HepG2 (cell line): ENCODE data around the gene C5orf15. TPM values are rescaled to one million over a fixed set of nuclear protein-coding genes. Genes with fewer than 3 reads are reported as not detected.

ENCODE experiments used
- ATAC-seq: fragments of 200-7000 bp; cut with Tn5 transposase; 3 replicates; pipeline ENCODE4 v1.9.1; 2020; ENCODE audit warnings: mild to moderate bottlenecking, moderate library complexity
- BruUV-seq: library from RNA; stranded (reverse); fragments of 400-500 nt; replicated peaks from 2 replicates; lab custom pipeline; 2021; lab: Mats Ljungman, UMichigan
- CTCF ChIA-PET: fragments of 300-600 bp; formaldehyde crosslinking; extraction: SDS; loops from one replicate; lab custom pipeline; 2021; ENCODE audit warnings: low total read pairs, inconsistent platforms, low intra/inter-chr PET ratio; lab: Yijun Ruan, JAX
- POLR2A ChIA-PET: fragments of 350-600 bp; sonication (Branson Sonifier 250); formaldehyde crosslinking; loops from one replicate; lab custom pipeline; 2020; ENCODE audit warnings: antibody characterized with exemption, inconsistent platforms; lab: Yijun Ruan, JAX
- DNase-seq: peaks from one replicate; pipeline ENCODE4 v3.0.0-alpha.2; 2015; ENCODE audit warnings: low spot score
- FAIRE-seq: peaks from 3 replicates; lab custom pipeline; 2011; peaks lifted over from hg19 to GRCh38; lab: Jason Lieb, UNC
- H2AFZ ChIP-seq: one replicate; pipeline ENCODE4 v1.6.1; 2011; ENCODE audit warnings: low read length, inconsistent platforms
- H3K27ac ChIP-seq: fragments of 300-600 bp; 3 replicates; pipeline ENCODE4 v1.8.0; 2011; ENCODE audit warnings: mixed run types, mild to moderate bottlenecking, mixed read lengths, low read length, inconsistent platforms; ENCODE audit not compliant: insufficient read depth; ENCODE audit errors: extremely low read length
- H3K27me3 ChIP-seq, 2 experiments: fragments of 200-600 bp in 1 of 2; 2 replicates in 1 of 2; 3 replicates in 1 of 2; pipeline versions ENCODE4 v1.6.0 to v1.8.0; 2011; ENCODE audit warnings: low read length in 2 of 2, mild to moderate bottlenecking in 2 of 2, moderate library complexity in 2 of 2, inconsistent platforms in 1 of 2; ENCODE audit not compliant: insufficient read depth in 2 of 2, control insufficient read depth in 1 of 2
- H3K36me3 ChIP-seq, 2 experiments: fragments of 200-600 bp in 1 of 2; replicated peaks in 1 of 2; 2 replicates in 1 of 2; 3 replicates in 1 of 2; pipeline versions ENCODE4 v1.5.1 to v1.8.0; 2011; ENCODE audit warnings: low read length in 2 of 2, inconsistent platforms in 1 of 2; ENCODE audit not compliant: insufficient read depth in 2 of 2, control insufficient read depth in 1 of 2
- H3K4me1 ChIP-seq: 2 replicates; pipeline ENCODE4 v1.5.1; 2012; ENCODE audit warnings: low read length, inconsistent platforms; ENCODE audit not compliant: insufficient read depth
- H3K4me2 ChIP-seq: 2 replicates; pipeline ENCODE4 v1.6.0; 2011; ENCODE audit warnings: low read depth, low read length, inconsistent platforms
- H3K4me3 ChIP-seq, 3 experiments: fragments of 200-600 bp in 1 of 3; sonication (generic), shearing (Covaris generic) in 1 of 3; replicated peaks in 1 of 3; 2 replicates each; pipeline ENCODE4 v1.5.1; 2011 to 2016; ENCODE audit warnings: low read length in 3 of 3, inconsistent platforms in 2 of 3, low read depth in 2 of 3, mild to moderate bottlenecking in 2 of 3, control low read depth in 1 of 3, mixed read lengths in 1 of 3; ENCODE audit not compliant: insufficient read depth in 1 of 3
- H3K79me2 ChIP-seq: one replicate; pipeline ENCODE4 v1.6.1; 2011; ENCODE audit warnings: low read length, inconsistent platforms; ENCODE audit not compliant: insufficient read depth
- H3K9ac ChIP-seq: 2 replicates; pipeline ENCODE4 v1.6.0; 2011; ENCODE audit warnings: mild to moderate bottlenecking, low read depth, low read length, inconsistent platforms; ENCODE audit not compliant: insufficient read depth
- H3K9me3 ChIP-seq: 2 replicates; pipeline ENCODE4 v1.5.1; 2012; ENCODE audit warnings: mild to moderate bottlenecking, low read length
- H4K20me1 ChIP-seq: 2 replicates; pipeline ENCODE4 v1.6.0; 2011; ENCODE audit warnings: inconsistent platforms, mild to moderate bottlenecking, low read length, moderate library complexity; ENCODE audit not compliant: insufficient read depth
- GPN1 ChIP-seq: sonication (generic); formaldehyde crosslinking; IDR thresholded peaks from 2 replicates; pipeline ENCODE4 v1.5.1; 2020; ENCODE audit warnings: missing genetic modification reagents, borderline replicate concordance
- HNRNPK ChIP-seq: fragments of 200-400 bp; formaldehyde crosslinking; IDR thresholded peaks from 2 replicates; pipeline ENCODE4 v1.6.1; 2018; ENCODE audit warnings: low read length, low read depth, moderate library complexity, mild to moderate bottlenecking; ENCODE audit not compliant: poor library complexity, severe bottlenecking
- MTA3 ChIP-seq: sonication (generic); formaldehyde crosslinking; IDR thresholded peaks from 2 replicates; pipeline ENCODE4 v1.4.0; 2020; ENCODE audit warnings: missing genetic modification reagents
- PCBP2 ChIP-seq: fragments of 200-400 bp; formaldehyde crosslinking; optimal IDR thresholded peaks from 2 replicates; pipeline ENCODE3; 2018; ENCODE audit warnings: low read length, low read depth; ENCODE audit not compliant: poor library complexity, severe bottlenecking
- RORA ChIP-seq: sonication (generic); formaldehyde crosslinking; IDR thresholded peaks from 2 replicates; pipeline ENCODE4 v1.5.0; 2020; ENCODE audit warnings: mild to moderate bottlenecking, missing genetic modification reagents, moderate library complexity
- SP4 ChIP-seq: sonication (generic); formaldehyde crosslinking; IDR thresholded peaks from 2 replicates; pipeline ENCODE4 v1.8.1; 2023; ENCODE audit warnings: mild to moderate bottlenecking, missing genetic modification reagents
- ZFP1 ChIP-seq: IDR thresholded peaks from 2 replicates; pipeline ENCODE4 v1.6.1; 2016
- ZNF10 ChIP-seq: sonication (generic); formaldehyde crosslinking; IDR thresholded peaks from 2 replicates; pipeline ENCODE4 v1.4.0; 2020; ENCODE audit warnings: mild to moderate bottlenecking, low read depth, missing genetic modification reagents, borderline replicate concordance
- ZNF430 ChIP-seq: sonication (generic); formaldehyde crosslinking; IDR thresholded peaks from 2 replicates; pipeline ENCODE4 v1.9.0; 2021; ENCODE audit warnings: mild to moderate bottlenecking, missing genetic modification reagents
- ZNF501 ChIP-seq: sonication (generic); formaldehyde crosslinking; IDR thresholded peaks from 2 replicates; pipeline ENCODE4 v1.5.1; 2020; ENCODE audit warnings: mild to moderate bottlenecking, moderate library complexity, missing genetic modification reagents
- ZNF556 ChIP-seq: sonication (generic); formaldehyde crosslinking; IDR thresholded peaks from 2 replicates; pipeline ENCODE4 v1.4.0; 2020; ENCODE audit warnings: mild to moderate bottlenecking, missing genetic modification reagents, borderline replicate concordance
- ZNF775 ChIP-seq: sonication (generic); formaldehyde crosslinking; IDR thresholded peaks from 2 replicates; pipeline ENCODE4 v1.4.0; 2020; ENCODE audit warnings: missing genetic modification reagents, mild to moderate bottlenecking, moderate library complexity, borderline replicate concordance
- WGBS: methylation state at CpG from one replicate; pipeline ENCODE4 v1.1.6; 2017; ENCODE audit warnings: low lambda C conversion rate; 5-methylcytosine and 5-hydroxymethylcytosine counted together
- in situ Hi-C: cut with HindIII; loops from 2 replicates; pipeline ENCODE4 v1.10.0; 2017; ENCODE audit warnings: low pct_unique_long_range_greater_than_20kb; ENCODE audit not compliant: extremely low pct_ligation_motif_present
- intact Hi-C: fragments of 100-400 bp; cut with micrococcal nuclease; formaldehyde crosslinking; loops from one replicate; pipeline ENCODE4 v1.10.0; 2022; ENCODE audit not compliant: unreplicated experiment
- polyA plus RNA-seq, 8 experiments: library from polyadenylated mRNA; depleted of rRNA in 3 of 8; stranded (reverse) in 7 of 8; unstranded in 1 of 8; fragments of >200 nt; fragmentation: Illumina TruSeq in 4 of 8; extraction: Trizol in 4 of 8; gene quantifications; 2 replicates each; pipeline versions ENCODE4 v1.2.1 to v1.2.3, GENCODE V29; 2011 to 2016; ENCODE audit warnings: low read depth in 4 of 8, missing spikeins in 1 of 8, mixed read lengths in 1 of 8; ENCODE audit not compliant: insufficient read depth in 1 of 8
- total RNA-seq, 5 experiments: library from RNA; depleted of rRNA; stranded (reverse); fragments of >200 nt; fragmentation: Illumina TruSeq; extraction: Trizol; gene quantifications; 2 replicates each; pipeline ENCODE4 v1.2.3, GENCODE V29; 2016; ENCODE audit warnings: low read depth in 1 of 5
- TF ChIP-seq, protein P1 (sequence below): sonication (generic); formaldehyde crosslinking; IDR thresholded peaks from 2 replicates; pipeline ENCODE4 v1.5.0; 2020; ENCODE audit warnings: missing genetic modification reagents
- TF ChIP-seq, protein P2 (sequence below): sonication (generic); formaldehyde crosslinking; IDR thresholded peaks from 2 replicates; pipeline ENCODE4 v1.5.1; 2020; ENCODE audit warnings: mild to moderate bottlenecking, missing genetic modification reagents, moderate library complexity
- TF ChIP-seq, protein P3 (sequence below): sonication (generic); formaldehyde crosslinking; IDR thresholded peaks from 2 replicates; pipeline ENCODE4 v1.9.0; 2022; ENCODE audit warnings: low read depth, missing genetic modification reagents
- TF ChIP-seq, protein P4 (sequence below): IDR thresholded peaks from 2 replicates; pipeline ENCODE4 v1.6.1; 2012; ENCODE audit warnings: inconsistent platforms

Gene C5orf15
- total and polyA plus RNA-seq, 2 of the 13 experiments (the other 11 are each of a cell fraction or from before 2014, with no cell fraction given) = 58.5 to 82.7 TPM

DNA sequence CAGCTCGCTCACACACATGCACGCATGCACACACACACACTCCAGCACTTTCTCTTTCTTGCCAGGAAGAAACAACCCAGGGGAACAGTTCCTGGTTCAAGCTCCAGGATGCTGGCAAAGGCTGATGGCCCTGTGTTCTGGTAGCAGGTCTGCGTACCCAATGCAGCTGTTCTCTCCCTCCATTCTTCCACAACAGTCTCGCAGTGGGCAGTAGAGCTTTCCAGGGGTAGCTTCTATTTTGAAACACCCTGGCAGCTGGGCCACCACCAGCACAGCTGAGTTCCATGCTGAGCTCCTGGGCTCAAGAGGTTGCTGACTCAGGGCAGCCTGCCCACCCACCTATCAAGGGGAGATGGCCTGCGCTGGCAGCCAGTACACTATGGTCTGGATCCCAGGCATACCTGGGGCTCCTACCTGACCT, 31.7 kb upstream of the C5orf15 start:
- no TSS peak for BruUV-seq
- WGBS = 93% methylated on average over 4 of the region's 5 CpGs
- H3K36me3 ChIP-seq = peaks cover 3 to 6% of the 10 kb centered on the region in 2 experiments; a peak in 2 of 5 replicates
- H4K20me1 ChIP-seq = peaks cover 66% of the 10 kb centered on the region
- no peak for ATAC-seq
- no peak for DNase-seq
- ChIA-PET CTCF (no interaction called here), POLR2A (interaction anchor here (0.8 to 7.4 kb wide), 5 partner anchors 19 to 39 kb away, joined by 3 to 94 read pairs (median 4); partner anchors contain the start of gene C5orf15)
- H3K9me3 ChIP-seq = no peaks in the 10 kb centered on the region
- peak overlapping the region; percentile 97 for H3K9ac ChIP-seq
- H3K27me3 ChIP-seq = no peaks in the 10 kb centered on the region; a peak in 1 of 5 replicates
- H3K4me1 ChIP-seq = peaks cover 81% of the 10 kb centered on the region
- no peak overlapping the region for H2AFZ ChIP-seq
- in situ Hi-C loops = no loop called here
- FAIRE-seq = no peak
- H3K79me2 ChIP-seq = peaks cover 96% of the 10 kb centered on the region
- peak overlapping the region; percentile 99 for H3K4me2 ChIP-seq
- intact Hi-C loops = no loop called here
- peak overlapping the region; percentile 78 for H3K27ac ChIP-seq
- H3K4me3 ChIP-seq = peak overlapping the region in 1 of 3 experiments; percentile 59; a peak in 3 of 6 replicates
- TF ChIP-seq, protein P1, sequence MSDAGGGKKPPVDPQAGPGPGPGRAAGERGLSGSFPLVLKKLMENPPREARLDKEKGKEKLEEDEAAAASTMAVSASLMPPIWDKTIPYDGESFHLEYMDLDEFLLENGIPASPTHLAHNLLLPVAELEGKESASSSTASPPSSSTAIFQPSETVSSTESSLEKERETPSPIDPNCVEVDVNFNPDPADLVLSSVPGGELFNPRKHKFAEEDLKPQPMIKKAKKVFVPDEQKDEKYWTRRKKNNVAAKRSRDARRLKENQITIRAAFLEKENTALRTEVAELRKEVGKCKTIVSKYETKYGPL = no peak
- TF ChIP-seq ZFP1 (CRISPR knock-in tag) = no peak
- no peak for TF ChIP-seq RORA (CRISPR knock-in tag)
- TF ChIP-seq, protein P2, sequence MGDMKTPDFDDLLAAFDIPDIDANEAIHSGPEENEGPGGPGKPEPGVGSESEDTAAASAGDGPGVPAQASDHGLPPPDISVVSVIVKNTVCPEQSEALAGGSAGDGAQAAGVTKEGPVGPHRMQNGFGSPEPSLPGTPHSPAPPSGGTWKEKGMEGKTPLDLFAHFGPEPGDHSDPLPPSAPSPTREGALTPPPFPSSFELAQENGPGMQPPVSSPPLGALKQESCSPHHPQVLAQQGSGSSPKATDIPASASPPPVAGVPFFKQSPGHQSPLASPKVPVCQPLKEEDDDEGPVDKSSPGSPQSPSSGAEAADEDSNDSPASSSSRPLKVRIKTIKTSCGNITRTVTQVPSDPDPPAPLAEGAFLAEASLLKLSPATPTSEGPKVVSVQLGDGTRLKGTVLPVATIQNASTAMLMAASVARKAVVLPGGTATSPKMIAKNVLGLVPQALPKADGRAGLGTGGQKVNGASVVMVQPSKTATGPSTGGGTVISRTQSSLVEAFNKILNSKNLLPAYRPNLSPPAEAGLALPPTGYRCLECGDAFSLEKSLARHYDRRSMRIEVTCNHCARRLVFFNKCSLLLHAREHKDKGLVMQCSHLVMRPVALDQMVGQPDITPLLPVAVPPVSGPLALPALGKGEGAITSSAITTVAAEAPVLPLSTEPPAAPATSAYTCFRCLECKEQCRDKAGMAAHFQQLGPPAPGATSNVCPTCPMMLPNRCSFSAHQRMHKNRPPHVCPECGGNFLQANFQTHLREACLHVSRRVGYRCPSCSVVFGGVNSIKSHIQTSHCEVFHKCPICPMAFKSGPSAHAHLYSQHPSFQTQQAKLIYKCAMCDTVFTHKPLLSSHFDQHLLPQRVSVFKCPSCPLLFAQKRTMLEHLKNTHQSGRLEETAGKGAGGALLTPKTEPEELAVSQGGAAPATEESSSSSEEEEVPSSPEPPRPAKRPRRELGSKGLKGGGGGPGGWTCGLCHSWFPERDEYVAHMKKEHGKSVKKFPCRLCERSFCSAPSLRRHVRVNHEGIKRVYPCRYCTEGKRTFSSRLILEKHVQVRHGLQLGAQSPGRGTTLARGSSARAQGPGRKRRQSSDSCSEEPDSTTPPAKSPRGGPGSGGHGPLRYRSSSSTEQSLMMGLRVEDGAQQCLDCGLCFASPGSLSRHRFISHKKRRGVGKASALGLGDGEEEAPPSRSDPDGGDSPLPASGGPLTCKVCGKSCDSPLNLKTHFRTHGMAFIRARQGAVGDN (CRISPR knock-in tag) = peak; percentile 48; the same call in 1 of the 2 replicates
- TF ChIP-seq MTA3 (CRISPR knock-in tag) = no peak
- no peak for TF ChIP-seq PCBP2
- no peak for TF ChIP-seq ZNF556 (CRISPR knock-in tag)
- 0 out of 2 replicates have a peak, but pooled peaks have one; percentile 32 for TF ChIP-seq ZNF430 (CRISPR knock-in tag)
- TF ChIP-seq, protein P3, sequence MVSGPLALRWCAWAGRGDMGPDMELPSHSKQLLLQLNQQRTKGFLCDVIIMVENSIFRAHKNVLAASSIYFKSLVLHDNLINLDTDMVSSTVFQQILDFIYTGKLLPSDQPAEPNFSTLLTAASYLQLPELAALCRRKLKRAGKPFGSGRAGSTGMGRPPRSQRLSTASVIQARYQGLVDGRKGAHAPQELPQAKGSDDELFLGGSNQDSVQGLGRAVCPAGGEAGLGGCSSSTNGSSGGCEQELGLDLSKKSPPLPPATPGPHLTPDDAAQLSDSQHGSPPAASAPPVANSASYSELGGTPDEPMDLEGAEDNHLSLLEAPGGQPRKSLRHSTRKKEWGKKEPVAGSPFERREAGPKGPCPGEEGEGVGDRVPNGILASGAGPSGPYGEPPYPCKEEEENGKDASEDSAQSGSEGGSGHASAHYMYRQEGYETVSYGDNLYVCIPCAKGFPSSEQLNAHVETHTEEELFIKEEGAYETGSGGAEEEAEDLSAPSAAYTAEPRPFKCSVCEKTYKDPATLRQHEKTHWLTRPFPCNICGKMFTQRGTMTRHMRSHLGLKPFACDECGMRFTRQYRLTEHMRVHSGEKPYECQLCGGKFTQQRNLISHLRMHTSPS (CRISPR knock-in tag) = no peak
- no peak for TF ChIP-seq ZNF775
- no peak for TF ChIP-seq ZNF10 (CRISPR knock-in tag)
- TF ChIP-seq GPN1 (CRISPR knock-in tag) = no peak
- TF ChIP-seq, protein P4, sequence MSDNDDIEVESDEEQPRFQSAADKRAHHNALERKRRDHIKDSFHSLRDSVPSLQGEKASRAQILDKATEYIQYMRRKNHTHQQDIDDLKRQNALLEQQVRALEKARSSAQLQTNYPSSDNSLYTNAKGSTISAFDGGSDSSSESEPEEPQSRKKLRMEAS = no peak
- peak; percentile 35; the same call in 1 of the 2 replicates for TF ChIP-seq ZNF501
- TF ChIP-seq HNRNPK = no peak
- TF ChIP-seq SP4 (CRISPR knock-in tag) = 0 out of 2 replicates have a peak, but pooled peaks have one; percentile 27
